ENCODE results near the gene PSMA6. TPM values are rescaled to one million over a fixed set of nuclear protein-coding genes. Genes with fewer than 3 reads are reported as not detected.
"Not testable (repeated sequence)": the region's sequence is repeated elsewhere in the genome, so short reads cannot be mapped to it uniquely, and the experiment has no call there.

The PSMA6 gene
- total RNA-seq, 1 donor from 2014 or later: 270 TPM

GRCh38 chr14:35344107-35344807 lies 52.1 kb downstream of the PSMA6 start:
- DNase-seq: no peak

DNA sequence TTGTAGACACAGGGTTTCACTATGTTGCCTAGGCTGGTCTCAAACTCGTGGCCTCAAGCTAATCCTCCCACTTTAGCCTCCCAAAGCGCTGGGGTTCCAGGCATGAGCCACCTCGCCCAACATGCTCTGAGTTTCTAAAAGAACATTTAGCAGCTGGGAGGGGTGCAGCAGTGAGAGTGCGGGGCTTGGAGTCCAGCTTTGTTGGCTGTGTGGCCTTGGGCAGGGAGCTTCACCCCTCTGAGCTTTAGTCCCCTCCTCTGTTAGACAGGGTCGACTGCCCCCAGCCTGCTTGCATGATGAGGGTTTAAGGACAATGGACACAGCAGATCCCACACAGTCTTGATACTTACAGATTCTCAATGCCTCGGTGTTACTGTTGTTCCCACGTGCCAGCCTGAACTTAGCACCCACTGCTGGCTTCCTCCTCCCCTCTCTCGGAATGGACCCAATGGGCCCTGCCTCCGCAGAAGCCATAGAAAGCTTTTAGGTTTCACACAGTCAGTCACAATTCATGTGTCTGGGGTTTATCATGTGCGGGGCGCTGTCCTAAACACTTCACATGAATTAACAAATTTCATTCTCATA lies 54.6 kb downstream of the PSMA6 start:
- DNase-seq: no peak

DNA sequence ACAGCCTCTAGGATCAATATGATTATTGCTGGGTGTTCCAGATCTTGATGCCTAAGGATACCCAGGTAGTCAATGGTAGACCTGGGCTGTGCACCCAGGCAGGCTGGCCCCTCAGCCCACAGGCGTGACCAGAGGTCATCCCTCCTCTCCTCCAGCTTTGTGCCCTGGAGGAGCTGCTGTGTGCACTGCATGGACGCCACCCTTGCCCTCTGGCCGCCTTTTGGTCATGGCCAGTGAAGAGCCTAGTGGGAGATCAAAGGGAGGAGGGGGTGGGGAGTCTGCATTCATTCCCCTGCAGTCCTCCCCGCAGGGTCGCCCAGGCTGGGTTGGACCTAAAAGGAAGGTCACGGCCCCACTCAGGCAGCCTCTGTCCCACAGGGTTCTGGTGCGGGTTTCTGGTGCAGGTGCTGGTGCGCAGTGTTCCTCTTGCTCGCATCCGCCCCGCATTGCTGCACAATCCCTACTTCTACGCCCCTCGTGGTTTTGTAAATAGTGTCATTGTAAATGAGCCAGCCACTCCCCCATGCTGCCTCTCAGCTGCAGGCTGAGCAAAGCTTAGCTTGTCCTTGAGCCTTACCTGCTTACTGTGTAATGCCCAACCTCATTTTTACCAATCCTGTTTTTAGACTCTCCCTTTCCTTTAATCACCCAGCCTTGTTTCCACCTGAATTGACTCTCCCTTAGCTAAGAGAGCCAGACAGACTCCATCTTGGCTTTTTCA lies 55.3 kb downstream of the PSMA6 start:
- DNase-seq: no peak

DNA sequence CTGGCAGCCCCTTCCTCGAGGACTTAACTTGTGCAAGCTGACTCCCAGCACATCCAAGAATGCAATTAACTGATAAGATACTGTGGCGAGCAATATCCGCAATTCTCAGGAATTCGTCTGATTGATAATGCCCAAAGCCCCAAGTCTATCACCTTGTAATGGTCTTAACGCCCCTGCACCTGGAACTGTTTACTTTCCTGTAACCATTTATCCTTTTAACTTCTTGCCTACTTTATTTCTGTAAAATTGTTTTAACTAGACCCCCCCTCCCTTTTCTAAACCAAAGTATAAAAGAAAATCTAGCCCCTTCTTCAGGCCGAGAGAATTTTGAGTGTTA lies 55.8 kb downstream of the PSMA6 start:
- DNase-seq: not testable (repeated sequence)

DNA sequence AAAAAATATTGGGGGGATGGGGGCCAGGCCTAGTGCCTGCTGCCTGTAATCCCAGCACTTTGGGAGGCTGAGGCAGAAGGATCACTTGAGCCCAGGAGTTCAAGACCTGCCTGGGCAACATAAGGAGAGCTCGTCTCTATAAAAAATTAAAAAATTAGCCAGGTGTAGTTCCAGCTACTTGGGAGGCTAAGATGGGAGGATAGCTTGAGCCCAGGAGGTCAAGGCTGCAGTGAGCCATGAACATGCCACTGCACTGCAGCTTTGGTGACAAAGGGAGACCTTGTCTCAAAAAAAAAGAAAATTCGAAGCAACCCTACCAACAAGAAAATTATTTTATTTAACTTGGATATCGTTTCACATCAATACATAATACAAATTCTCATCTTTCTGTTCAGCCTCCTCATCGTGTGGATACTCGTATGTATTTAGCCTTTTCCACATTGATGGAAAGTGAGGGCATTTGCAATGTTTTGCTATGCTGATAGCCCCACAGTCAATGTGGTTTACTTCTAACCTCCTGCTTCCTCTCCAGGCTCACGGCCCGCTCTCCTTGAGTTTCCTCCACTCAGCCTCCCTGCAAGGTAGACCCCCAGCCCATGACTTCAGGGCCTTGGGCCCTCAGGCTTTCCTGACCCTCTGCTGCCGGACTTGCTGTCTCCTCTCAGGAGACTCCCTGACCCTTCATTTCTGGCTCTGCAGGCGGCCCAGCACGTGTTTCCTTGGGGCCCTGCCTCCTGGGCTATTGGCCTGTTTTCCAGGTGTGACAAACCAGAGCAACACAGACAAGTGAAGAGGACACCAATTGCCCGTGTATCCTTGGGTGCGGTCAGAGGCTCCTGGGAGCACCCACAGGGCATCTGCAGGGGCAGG lies 57.5 kb downstream of the PSMA6 start:
- no peak for DNase-seq

GRCh38 chr14:35351497-35351896 lies 59.3 kb downstream of the PSMA6 start:
- DNase-seq: no peak

DNA sequence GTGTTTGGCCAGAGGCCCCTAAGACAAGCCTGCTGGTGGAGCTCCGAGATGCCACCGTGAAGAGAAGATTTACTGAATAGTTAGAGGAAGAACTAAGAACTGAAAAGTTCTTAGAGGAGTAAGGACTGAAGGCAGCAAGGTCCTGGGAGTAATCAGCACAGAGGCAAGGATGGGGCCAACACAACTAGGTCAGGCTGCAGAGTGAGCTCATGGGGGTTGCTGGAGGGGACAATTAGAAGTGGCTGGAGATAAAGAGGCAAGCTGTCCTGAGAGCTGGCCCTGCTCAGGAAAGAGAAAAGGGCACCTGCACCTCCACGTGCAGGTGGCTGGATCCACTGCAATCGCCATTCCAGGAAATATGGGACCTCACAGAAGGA lies 59.7 kb downstream of the PSMA6 start:
- no peak for DNase-seq

- no peak for DNase-seq
These were observed 60.4 kb downstream of the PSMA6 start for GRCh38 chr14:35352274-35353233.

- no peak for DNase-seq
These were observed 61.4 kb downstream of the PSMA6 start for GRCh38 chr14:35353409-35354172.

- DNase-seq: not testable (repeated sequence)
These were observed 63.1 kb downstream of the PSMA6 start for GRCh38 chr14:35355235-35355634.

DNA sequence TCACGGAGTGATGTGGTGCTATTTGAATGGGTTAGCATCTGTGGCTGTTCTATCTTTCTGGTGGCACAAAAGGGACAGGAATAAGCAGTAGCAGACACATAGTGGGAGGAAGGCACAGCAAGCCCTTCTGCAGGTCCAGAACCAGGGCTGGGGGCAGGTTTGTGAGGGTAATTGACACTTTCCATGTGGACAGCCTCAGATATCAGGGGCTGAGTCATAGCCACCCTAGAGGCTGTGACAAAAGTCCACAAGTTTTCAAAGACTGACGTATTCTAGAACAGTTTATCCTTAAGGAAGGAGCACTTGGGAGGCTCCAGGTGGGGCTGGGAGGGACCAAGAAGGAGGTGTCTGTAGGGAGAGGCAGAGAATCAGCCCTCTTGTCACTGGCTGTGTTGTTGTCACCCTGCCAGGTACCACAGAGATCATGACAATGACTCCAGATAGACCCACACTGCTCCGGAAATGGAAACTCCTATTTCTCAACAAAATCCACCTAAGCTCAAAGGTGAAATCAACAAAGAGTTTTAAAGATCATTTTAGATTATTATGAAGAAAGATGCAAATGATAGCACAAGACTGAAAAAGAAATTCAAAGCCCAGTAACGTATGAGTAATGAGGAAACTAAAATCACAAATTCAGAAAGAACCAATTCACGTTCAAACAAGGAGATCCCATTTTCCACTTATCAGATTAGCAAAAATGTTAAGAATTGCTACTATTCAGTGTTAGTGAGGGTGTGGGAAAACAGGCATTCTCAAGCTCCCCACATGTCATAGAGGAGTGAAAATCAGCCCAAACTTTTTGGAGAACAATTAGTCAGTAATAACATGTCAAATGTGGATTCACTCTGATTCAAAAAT lies 64.0 kb downstream of the PSMA6 start:
- no peak for DNase-seq

- DNase-seq: not testable (repeated sequence)
These were observed 67.5 kb downstream of the PSMA6 start for GRCh38 chr14:35359655-35360054.

- DNase-seq: no peak
These were observed 68.9 kb downstream of the PSMA6 start for GRCh38 chr14:35361141-35361480.

DNA sequence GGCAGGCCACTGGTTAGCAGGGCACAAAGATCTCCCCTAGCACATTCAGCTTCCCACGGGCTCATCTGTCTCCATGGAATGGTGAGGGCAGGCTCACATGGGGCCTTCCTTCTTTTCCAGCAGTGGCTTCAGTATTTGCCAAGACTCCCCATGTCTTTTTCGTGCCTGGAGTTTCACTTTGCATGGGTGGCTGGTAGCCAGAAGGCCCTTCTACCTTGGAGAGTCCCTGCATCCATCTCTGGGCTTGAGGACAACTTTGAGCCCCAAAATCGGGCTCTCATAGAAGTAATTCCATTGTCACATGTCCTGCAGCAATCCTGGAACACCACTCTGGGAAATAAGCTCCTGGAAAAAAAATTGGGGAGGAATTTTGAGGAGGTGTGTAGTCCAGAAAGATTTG lies 70.3 kb downstream of the PSMA6 start:
- no peak for DNase-seq

DNA sequence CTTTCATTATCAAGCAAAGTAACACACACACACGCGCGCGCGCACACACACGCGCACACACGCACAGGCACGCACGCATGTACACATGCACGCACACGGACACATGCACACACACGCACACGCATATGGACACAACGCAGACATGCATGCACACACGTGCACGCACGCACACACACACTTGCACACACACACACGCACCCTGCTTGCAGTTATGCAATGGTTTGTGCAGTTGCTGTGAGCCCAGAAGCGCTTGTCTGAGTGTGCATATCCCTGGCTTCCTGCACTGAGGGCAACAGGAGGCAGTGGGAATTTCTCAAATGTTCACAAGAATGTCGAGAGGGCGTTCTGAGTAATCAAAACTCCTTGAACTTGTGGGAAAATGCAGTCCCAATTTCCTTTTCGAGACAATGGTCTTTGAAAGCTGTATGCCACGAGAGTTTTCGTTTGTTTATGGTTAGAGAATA lies 70.8 kb downstream of the PSMA6 start:
- peak; percentile 97 for DNase-seq

DNA sequence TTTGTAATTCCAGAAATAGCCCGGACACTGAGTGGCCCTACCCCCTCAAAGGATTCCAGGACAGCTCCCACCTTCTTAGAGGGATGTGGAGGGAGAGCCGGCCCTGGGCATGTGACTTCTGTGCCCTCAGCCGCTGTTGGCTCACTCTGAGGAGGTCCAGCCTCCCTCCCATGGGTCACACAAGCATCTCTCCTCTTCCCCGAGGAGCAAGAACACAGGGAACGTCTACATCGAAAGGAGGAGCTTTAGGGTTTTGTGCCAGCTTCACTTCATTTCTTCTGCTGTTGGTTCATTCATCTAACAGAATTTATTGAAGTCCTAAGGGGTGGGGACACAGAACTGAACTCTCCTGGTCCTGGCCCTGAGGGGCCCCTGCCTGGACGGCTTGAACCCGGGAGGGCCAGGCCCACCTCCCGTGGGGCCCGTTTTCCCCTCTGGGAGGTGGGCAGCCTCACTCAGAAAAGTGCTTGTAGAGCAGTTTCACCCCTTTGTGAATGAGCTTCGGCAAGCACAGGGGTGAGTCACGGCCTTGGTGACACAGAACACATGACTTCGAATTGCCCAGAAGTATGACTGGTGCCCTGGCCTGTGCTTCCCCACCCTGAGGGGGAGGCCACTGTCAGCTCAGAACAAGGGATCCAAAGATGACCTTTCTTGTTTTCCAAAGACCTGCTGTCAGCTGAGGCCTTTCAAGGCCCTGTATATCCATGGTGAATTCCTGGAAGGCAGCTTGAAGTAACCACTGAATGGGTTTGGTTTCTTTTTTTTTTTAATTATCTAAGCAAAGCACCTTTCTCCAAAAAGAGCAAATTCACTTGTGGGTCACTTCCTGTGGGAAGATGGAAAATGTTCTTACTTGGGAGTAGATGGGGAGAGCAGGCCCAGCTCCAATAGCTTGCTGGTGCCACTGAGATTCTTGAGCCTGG lies 73.2 kb downstream of the PSMA6 start:
- DNase-seq: peak; percentile 89

DNA sequence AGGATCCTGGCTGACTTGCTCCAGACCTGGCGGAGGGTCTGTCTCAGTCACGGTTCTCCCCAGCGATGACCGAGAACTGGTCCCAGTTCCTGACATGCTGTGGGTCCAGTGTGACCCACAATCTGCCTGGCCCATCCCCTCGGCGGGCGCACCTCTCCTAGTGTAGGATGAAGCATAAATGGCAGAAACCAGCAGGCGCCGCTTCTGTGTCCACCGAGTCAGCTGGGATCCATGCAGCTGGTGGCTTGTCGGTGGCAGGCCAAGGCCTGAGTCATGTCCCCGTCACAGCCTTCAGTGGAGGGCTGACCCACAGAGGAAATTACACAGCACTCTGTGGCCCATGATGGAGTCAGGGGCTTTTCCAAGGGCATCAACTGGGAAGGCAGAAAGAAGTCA lies 73.9 kb downstream of the PSMA6 start:
- DNase-seq: peak; percentile 57

DNA sequence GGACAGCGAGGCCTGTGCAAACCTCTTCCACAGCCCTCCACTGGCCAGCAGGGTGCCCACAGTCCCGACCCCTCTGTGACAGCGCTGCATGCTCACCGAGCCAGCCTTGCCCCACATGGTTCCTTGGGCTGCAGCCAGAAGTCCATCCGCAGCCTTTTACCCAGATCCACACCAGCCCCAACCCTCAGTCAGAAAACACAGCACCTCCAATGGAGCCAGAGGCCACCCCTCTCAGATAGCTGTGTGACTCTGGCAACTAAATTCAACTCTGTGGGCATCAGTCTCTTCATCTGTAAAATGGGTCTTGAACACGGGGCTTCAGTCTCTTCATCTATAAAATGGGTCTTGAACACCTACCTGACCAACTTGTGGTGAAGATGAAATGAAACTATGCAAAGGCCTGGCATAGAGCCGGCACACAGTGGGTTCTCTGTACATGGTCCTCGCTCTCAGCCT lies 74.4 kb downstream of the PSMA6 start:
- DNase-seq: no peak

- no peak for DNase-seq
These were observed 74.8 kb downstream of the PSMA6 start for GRCh38 chr14:35367056-35367372.
